ENCODE data around the gene C14orf93. TPM values are rescaled to one million over a fixed set of nuclear protein-coding genes. Genes with fewer than 3 reads are reported as not detected.

C14orf93 gene
- total RNA-seq, result 10.2 and 12.7 TPM in 2 replicates

DNA sequence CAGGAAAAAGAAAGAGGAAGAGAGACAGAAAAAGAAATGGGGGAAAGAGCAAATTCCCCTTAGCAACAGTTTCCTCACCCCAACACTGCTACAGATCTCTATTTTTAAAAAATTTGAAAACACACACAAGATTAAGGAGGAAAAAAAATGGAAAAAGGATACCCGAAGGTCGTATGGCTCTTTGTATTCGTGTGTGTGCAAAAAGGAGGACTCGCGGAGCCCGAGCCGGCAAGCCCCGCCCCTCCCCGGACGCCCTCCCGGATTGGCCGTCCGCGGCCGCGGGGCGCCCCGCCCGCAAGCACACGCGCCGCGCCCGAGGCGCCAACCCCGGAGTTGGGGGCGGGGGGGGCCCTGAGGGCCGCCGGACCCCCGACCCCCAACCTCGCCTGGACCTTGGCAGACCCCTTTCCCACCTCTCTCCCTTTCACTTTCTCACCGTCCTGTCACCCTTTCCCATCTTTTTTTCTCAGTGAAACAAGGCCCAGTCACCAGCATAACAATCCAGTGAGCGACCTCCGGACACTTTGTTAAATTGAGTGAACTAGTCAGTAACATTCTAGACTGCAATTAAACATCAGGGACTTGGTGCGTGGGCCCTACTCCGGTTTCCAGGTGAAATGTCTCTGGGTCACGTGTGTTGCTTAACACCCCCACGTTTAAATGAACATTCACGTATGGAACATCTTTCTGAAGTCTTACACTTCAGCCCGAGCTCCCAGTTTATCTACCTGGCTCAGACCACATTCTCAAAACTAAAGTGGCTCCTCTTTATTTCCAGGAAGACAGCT lies at the start of gene C14orf93:
Gene C14orf93, minus strand, starts transcription at position 205 of the 788 bp plus-strand sequence. CDS start 11,120 bp downstream, outside the sequence.

GRCh38 chr14:23056956-23057756 lies 47.2 kb upstream of the C14orf93 start, which contains the start of gene CDH24:
TSS of gene CDH24 (minus strand) at chr14:23057520. CDS start at chr14:23055733, 1,787 bp downstream.

GRCh38 chr14:23042162-23042965 lies 32.4 kb upstream of the C14orf93 start, which contains the start of gene PSMB11:
TSS of gene PSMB11 (plus strand) at chr14:23042212. CDS start at chr14:23042226, 14 bp downstream.

GRCh38 chr14:23034498-23035302 lies 24.8 kb upstream of the C14orf93 start, which contains the start of gene PSMB5:
TSS of gene PSMB5 (minus strand) at chr14:23034900. CDS start at chr14:23034881, 19 bp downstream.

DNA sequence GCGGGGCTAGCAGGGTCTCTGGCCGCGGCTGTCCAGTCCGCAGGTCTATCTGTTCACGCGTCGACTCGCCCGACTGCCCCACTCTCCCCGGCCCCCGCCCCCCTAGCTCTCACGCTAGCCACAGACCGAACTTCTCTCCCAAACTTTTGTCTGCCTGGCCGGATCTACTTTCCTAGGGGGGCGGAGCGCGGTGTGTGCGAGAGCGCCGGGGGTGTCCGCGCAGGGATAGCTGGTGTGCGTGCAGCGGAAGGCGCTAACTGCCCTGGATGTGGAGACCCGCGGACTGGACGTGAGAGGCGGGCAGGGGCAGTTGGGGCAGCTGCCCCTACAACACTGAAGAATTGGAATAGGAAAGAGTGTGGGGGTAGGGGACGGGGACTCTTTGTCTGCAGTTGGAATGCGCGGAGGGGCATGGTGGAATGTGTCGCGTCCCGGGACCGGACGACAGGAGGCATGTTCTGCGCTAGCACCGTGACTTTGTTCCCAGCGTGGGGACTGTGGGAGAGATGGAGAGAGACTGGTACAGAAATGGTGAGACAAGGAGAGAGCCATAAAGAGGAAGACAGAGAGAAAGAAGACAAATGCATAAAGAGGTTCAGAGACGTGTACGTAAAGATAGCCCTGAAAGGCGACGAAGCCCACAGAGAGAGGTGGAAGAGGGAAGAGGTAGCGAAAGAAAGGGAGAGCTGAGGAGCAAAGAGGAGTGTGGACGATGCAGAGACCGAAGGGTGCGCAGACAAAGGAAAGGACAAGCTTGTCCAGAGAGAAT lies 27.3 kb downstream of the C14orf93 start, which contains the start of gene AJUBA:
Gene AJUBA, minus strand, starts transcription at position 75 of the 769 bp plus-strand sequence. CDS start 285 bp downstream, outside the sequence.

Other genes starting within 250 kb of the C14orf93 start
- 77.8 and 97.1 TPM in 2 replicates for gene OXA1L, start 243.5 kb downstream of the C14orf93 start, total RNA-seq
- gene SLC7A7, start 194.7 kb downstream of the C14orf93 start, total RNA-seq, result 3.4 and 34.2 TPM in 2 replicates
- gene MRPL52, start 180.3 kb downstream of the C14orf93 start, total RNA-seq, result 27.4 and 27.9 TPM in 2 replicates
- gene MMP14, start 173.6 kb downstream of the C14orf93 start, total RNA-seq, result 445 and 1,032 TPM in 2 replicates
- 262 and 319 TPM in 2 replicates for gene LRP10, start 138.4 kb downstream of the C14orf93 start, total RNA-seq
- 0.07 and 0.13 TPM in 2 replicates for gene REM2, start 126.9 kb downstream of the C14orf93 start, total RNA-seq
- 47.0 and 52.3 TPM in 2 replicates for gene RBM23, start 91.0 kb downstream of the C14orf93 start, total RNA-seq
- 47.2 and 51.7 TPM in 2 replicates for gene PRMT5, start 80.8 kb downstream of the C14orf93 start, total RNA-seq
- 22.2 and 30.2 TPM in 2 replicates for gene HAUS4, start 53.1 kb downstream of the C14orf93 start, total RNA-seq
- gene AJUBA, start 27.6 kb downstream of the C14orf93 start, total RNA-seq, result 43.2 and 61.2 TPM in 2 replicates
- 174 and 207 TPM in 2 replicates for gene PSMB5, start 24.8 kb upstream of the C14orf93 start, total RNA-seq
- gene PSMB11, start 32.1 kb upstream of the C14orf93 start, total RNA-seq, result not detected in 2 replicates
- 5.0 and 5.1 TPM in 2 replicates for gene CDH24, start 47.4 kb upstream of the C14orf93 start, total RNA-seq
- gene ACIN1, start 85.0 kb upstream of the C14orf93 start, total RNA-seq, result 67.6 and 71.1 TPM in 2 replicates
- gene C14orf119, start 85.4 kb upstream of the C14orf93 start, total RNA-seq, result 58.3 and 60.9 TPM in 2 replicates
- gene CIROP, start 94.8 kb upstream of the C14orf93 start, total RNA-seq, result 0.13 TPM in 1 of 2 replicates, not detected in the other
- not detected in 2 replicates for gene CEBPE, start 109.1 kb upstream of the C14orf93 start, total RNA-seq
- gene SLC7A8, start 173.5 kb upstream of the C14orf93 start, total RNA-seq, result 8.0 and 8.6 TPM in 2 replicates
- gene RNF212B, start 227.8 kb upstream of the C14orf93 start, total RNA-seq, result not detected in 2 replicates